Measurements from ENCODE around the gene PAOX.

GRCh38 chr10:133379152-133379800 is at the start of gene PAOX:
- TF ChIP-seq GATA3 (IDR thresholded peaks at IDR 0.05; ENCODE audit: low read depth, low read length) (no peak), GATA2 (IDR thresholded peaks at IDR 0.05; ENCODE audit: low read depth, low read length) (no peak)

All from SH-SY5Y (cell line).